ENCODE results near the gene HAUS5. TPM values are rescaled to one million over a fixed set of nuclear protein-coding genes. Genes with fewer than 3 reads are reported as not detected.

The HAUS5 gene
- total RNA-seq, 1 experiment from 2014 or later: 75.9 TPM

DNA sequence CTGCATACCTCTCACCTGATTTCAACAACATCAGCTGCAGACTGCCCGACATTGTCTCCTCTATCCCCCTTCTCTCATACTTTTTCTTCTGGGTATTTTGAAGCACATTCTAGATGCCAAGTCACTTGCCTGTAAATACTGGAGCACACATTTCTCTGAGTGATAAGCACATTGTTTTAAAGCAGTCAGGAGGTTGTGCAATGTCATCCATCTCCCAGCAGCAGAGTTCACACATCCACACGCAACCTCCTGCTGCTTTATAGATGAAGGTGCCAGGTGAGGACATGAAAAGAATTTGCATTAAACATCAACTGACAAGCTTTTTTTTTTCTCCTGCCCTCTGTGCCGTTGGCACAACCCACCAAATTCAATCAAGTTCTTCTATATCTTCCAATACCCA lies 59.3 kb downstream of the HAUS5 start:
- no peak for DNase-seq (ENCODE audit: low spot score)

DNA sequence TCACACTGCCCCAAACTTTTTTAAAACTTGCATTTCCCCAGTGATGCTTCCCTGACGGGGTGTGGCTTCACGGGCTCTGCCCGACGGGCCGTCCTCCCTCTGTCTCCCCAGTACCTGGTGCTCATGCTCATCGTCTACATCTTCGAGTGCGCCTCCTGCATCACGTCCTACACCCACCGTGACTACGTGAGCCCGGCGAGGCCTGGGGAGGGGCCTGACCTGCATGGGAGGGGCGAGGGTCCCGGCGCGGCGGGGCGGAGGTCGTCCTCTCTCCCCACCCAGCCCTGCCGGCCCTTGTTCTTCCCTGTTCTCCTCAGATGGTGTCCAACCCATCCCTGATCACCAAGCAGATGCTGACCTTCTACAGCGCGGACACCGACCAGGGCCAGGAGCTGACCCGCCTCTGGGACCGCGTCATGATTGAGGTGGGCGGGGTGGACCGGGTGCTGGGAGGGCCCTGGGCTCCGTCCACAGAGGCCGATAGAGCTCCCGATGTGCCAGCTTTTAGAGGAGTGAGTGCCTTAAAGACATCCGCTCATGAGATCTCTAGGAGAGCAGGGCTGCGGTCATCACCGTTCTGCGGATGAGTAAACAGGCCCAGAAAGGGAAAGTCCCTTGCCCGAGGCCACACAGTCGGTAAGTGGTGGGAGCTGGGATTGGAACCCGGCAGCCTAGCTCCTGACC lies 60.7 kb downstream of the HAUS5 start:
- no peak for DNase-seq (ENCODE audit: low spot score)

Other genes with a start within 250 kb of the HAUS5 start
- not detected in 2 replicates for gene GPR42, start 241.7 kb upstream of the HAUS5 start, total RNA-seq (2014; rRNA removed; shearing (Covaris generic))
- gene FFAR2, start 164.5 kb upstream of the HAUS5 start, total RNA-seq (2014; rRNA removed; shearing (Covaris generic)): 0.08 and 0.33 TPM in 2 replicates
- gene KRTDAP, start 122.3 kb upstream of the HAUS5 start, total RNA-seq (2014; rRNA removed; shearing (Covaris generic)): not detected in 2 replicates
- 7.0 and 8.6 TPM in 2 replicates for gene DMKN, start 99.1 kb upstream of the HAUS5 start, total RNA-seq (2014; rRNA removed; shearing (Covaris generic))
- not detected in 2 replicates for gene SBSN, start 84.4 kb upstream of the HAUS5 start, total RNA-seq (2014; rRNA removed; shearing (Covaris generic))
- not detected in 2 replicates for gene GAPDHS, start 79.3 kb upstream of the HAUS5 start, total RNA-seq (2014; rRNA removed; shearing (Covaris generic))
- gene TMEM147, start 67.1 kb upstream of the HAUS5 start, total RNA-seq (2014; rRNA removed; shearing (Covaris generic)): 184 and 206 TPM in 2 replicates
- 0.13 TPM in 1 of 2 replicates, not detected in the other for gene ATP4A, start 49.1 kb upstream of the HAUS5 start, total RNA-seq (2014; rRNA removed; shearing (Covaris generic))
- not detected in 2 replicates for gene PMIS2, start 26.6 kb upstream of the HAUS5 start, total RNA-seq (2014; rRNA removed; shearing (Covaris generic))
- gene RBM42, start 16.3 kb downstream of the HAUS5 start, total RNA-seq (2014; rRNA removed; shearing (Covaris generic)): 218 and 225 TPM in 2 replicates
- 2.0 and 3.5 TPM in 2 replicates for gene ETV2, start 29.0 kb downstream of the HAUS5 start, total RNA-seq (2014; rRNA removed; shearing (Covaris generic))
- gene COX6B1, start 35.6 kb downstream of the HAUS5 start, total RNA-seq (2014; rRNA removed; shearing (Covaris generic)): 846 and 847 TPM in 2 replicates
- gene UPK1A, start 53.8 kb downstream of the HAUS5 start, total RNA-seq (2014; rRNA removed; shearing (Covaris generic)): not detected in 2 replicates
- not detected in 2 replicates for gene ZBTB32, start 91.8 kb downstream of the HAUS5 start, total RNA-seq (2014; rRNA removed; shearing (Covaris generic))
- gene KMT2B, start 105.3 kb downstream of the HAUS5 start, total RNA-seq (2014; rRNA removed; shearing (Covaris generic)): 29.3 and 30.9 TPM in 2 replicates
- gene IGFLR1, start 129.7 kb downstream of the HAUS5 start, total RNA-seq (2014; rRNA removed; shearing (Covaris generic)): 10.0 and 13.4 TPM in 2 replicates
- 20.0 and 20.9 TPM in 2 replicates for gene U2AF1L4, start 132.7 kb downstream of the HAUS5 start, total RNA-seq (2014; rRNA removed; shearing (Covaris generic))
- 76.2 and 77.0 TPM in 2 replicates for gene PSENEN, start 132.9 kb downstream of the HAUS5 start, total RNA-seq (2014; rRNA removed; shearing (Covaris generic))
- gene LIN37, start 135.8 kb downstream of the HAUS5 start, total RNA-seq (2014; rRNA removed; shearing (Covaris generic)): 13.8 and 15.5 TPM in 2 replicates
- gene HSPB6, start 144.3 kb downstream of the HAUS5 start, total RNA-seq (2014; rRNA removed; shearing (Covaris generic)): not detected in 2 replicates
- 17.2 and 21.3 TPM in 2 replicates for gene PROSER3, start 145.4 kb downstream of the HAUS5 start, total RNA-seq (2014; rRNA removed; shearing (Covaris generic))
- 4.0 and 57.4 TPM in 2 replicates for gene ARHGAP33, start 162.8 kb downstream of the HAUS5 start, total RNA-seq (2014; rRNA removed; shearing (Covaris generic))
- gene PRODH2, start 200.1 kb downstream of the HAUS5 start, total RNA-seq (2014; rRNA removed; shearing (Covaris generic)): not detected in 2 replicates
- gene NPHS1, start 239.8 kb downstream of the HAUS5 start, total RNA-seq (2014; rRNA removed; shearing (Covaris generic)): not detected in 2 replicates
- gene KIRREL2, start 244.2 kb downstream of the HAUS5 start, total RNA-seq (2014; rRNA removed; shearing (Covaris generic)): not detected in 2 replicates

All from HT-29 (cell line).